Chondrocyte (in vitro differentiated cells): ENCODE measurements around the gene ARHGAP26. TPM values are rescaled to one million over a fixed set of nuclear protein-coding genes. Genes with fewer than 3 reads are reported as not detected.

Experiments used
- DNase-seq: peaks from one replicate; pipeline ENCODE4 v3.0.0; 2021; ENCODE audit warnings: mixed read lengths, low spot score
- H3K27ac Mint-ChIP-seq: one replicate; pipeline ENCODE4 v1.8.0; 2021; ENCODE audit warnings: mild to moderate bottlenecking, moderate library complexity, mixed read lengths; ENCODE audit not compliant: unreplicated experiment
- H3K27me3 Mint-ChIP-seq: 2 replicates; pipeline ENCODE4 v1.8.0; 2021; ENCODE audit warnings: low read depth, mixed read lengths
- H3K36me3 Mint-ChIP-seq: 2 replicates; pipeline ENCODE4 v1.8.0; 2021; ENCODE audit warnings: low read depth, mixed read lengths
- H3K4me1 Mint-ChIP-seq: 2 replicates; pipeline ENCODE4 v1.8.0; 2021; ENCODE audit warnings: low read depth, mild to moderate bottlenecking, mixed read lengths
- H3K4me3 Mint-ChIP-seq: one replicate; pipeline ENCODE4 v1.8.0; 2021; ENCODE audit warnings: mild to moderate bottlenecking, moderate library complexity, mixed read lengths; ENCODE audit not compliant: unreplicated experiment
- H3K9me3 Mint-ChIP-seq: 2 replicates; pipeline ENCODE4 v1.8.0; 2021; ENCODE audit warnings: low read depth, mixed read lengths
- CTCF ChIP-seq: fragments of 200-600 bp; sonication (generic); IDR thresholded peaks from 2 replicates; pipeline ENCODE4 v1.5.0; 2021; ENCODE audit warnings: antibody characterized with exemption, mild to moderate bottlenecking, moderate library complexity
- total RNA-seq: library from RNA; stranded (reverse); gene quantifications from 3 replicates; pipeline ENCODE4 v1.2.1, GENCODE V29; 2021

ARHGAP26 gene
- total RNA-seq, 1 donor from 2014 or later = 16.4 TPM

GRCh38 chr5:142872795-142873194 lies 102.6 kb downstream of the ARHGAP26 start:
- H3K9me3 Mint-ChIP-seq = no peaks in the 10 kb centered on the region
- H3K4me1 Mint-ChIP-seq = peaks cover 76% of the 10 kb centered on the region
- H3K4me3 Mint-ChIP-seq = no peak overlapping the region
- no peaks in the 10 kb centered on the region for H3K36me3 Mint-ChIP-seq
- peak overlapping the region; percentile 46 for H3K27ac Mint-ChIP-seq
- TF ChIP-seq CTCF = no peak
- no peaks in the 10 kb centered on the region for H3K27me3 Mint-ChIP-seq
- DNase-seq = no peak

GRCh38 chr5:142873831-142874230 lies 103.7 kb downstream of the ARHGAP26 start:
- DNase-seq = no peak
- Mint-ChIP-seq H3K4me1 (peaks cover 70% of the 10 kb centered on the region), H3K27me3 (no peaks in the 10 kb centered on the region), H3K4me3 (no peak overlapping the region), H3K27ac (peak overlapping the region; percentile 62), H3K36me3 (no peaks in the 10 kb centered on the region), H3K9me3 (no peaks in the 10 kb centered on the region)
- TF ChIP-seq CTCF = peak; percentile 70

GRCh38 chr5:142874540-142874939 lies 104.4 kb downstream of the ARHGAP26 start:
- Mint-ChIP-seq H3K36me3 (no peaks in the 10 kb centered on the region), H3K4me3 (no peak overlapping the region), H3K27me3 (no peaks in the 10 kb centered on the region), H3K9me3 (no peaks in the 10 kb centered on the region), H3K27ac (peak overlapping the region; percentile 62), H3K4me1 (peaks cover 67% of the 10 kb centered on the region)
- TF ChIP-seq CTCF = no peak
- no peak for DNase-seq

- H3K27ac Mint-ChIP-seq = no peak overlapping the region
- no peaks in the 10 kb centered on the region for H3K9me3 Mint-ChIP-seq
Observed at GRCh38 chr5:142875936-142876335, 105.8 kb downstream of the ARHGAP26 start.

GRCh38 chr5:142876817-142877216 lies 106.6 kb downstream of the ARHGAP26 start:
- Mint-ChIP-seq H3K27me3 (no peaks in the 10 kb centered on the region), H3K9me3 (no peaks in the 10 kb centered on the region), H3K4me3 (no peak overlapping the region), H3K4me1 (peaks cover 67% of the 10 kb centered on the region), H3K36me3 (no peaks in the 10 kb centered on the region), H3K27ac (peak overlapping the region; percentile 45)
- no peak for TF ChIP-seq CTCF
- no peak for DNase-seq

More at GRCh38 chr5:142875936-142876335, 105.8 kb downstream of the ARHGAP26 start:
- no peak for DNase-seq
- Mint-ChIP-seq H3K36me3 (no peaks in the 10 kb centered on the region), H3K4me3 (no peak overlapping the region), H3K27me3 (no peaks in the 10 kb centered on the region), H3K4me1 (peaks cover 65% of the 10 kb centered on the region)
- no peak for TF ChIP-seq CTCF
